Ishikawa (cell line): ENCODE measurements around the gene CACHD1.

Experiments
- EGR1 ChIP-seq: IDR thresholded peaks from 2 replicates; pipeline ENCODE4 v1.6.1; 2012
- EP300 ChIP-seq: IDR thresholded peaks from 2 replicates; pipeline ENCODE4 v1.6.1; 2012; ENCODE audit warnings: borderline replicate concordance
- NFIC ChIP-seq: IDR thresholded peaks from 2 replicates; pipeline ENCODE4 v1.6.1; 2012
- RAD21 ChIP-seq: IDR thresholded peaks from 2 replicates; pipeline ENCODE4 v1.6.1; 2012; ENCODE audit warnings: low read depth
- TAF1 ChIP-seq: IDR thresholded peaks from 2 replicates; pipeline ENCODE4 v1.6.1; 2012; ENCODE audit warnings: low read depth, mild to moderate bottlenecking
- YY1 ChIP-seq: IDR thresholded peaks from 2 replicates; pipeline ENCODE4 v1.6.1; 2012; ENCODE audit warnings: low read depth
- TF ChIP-seq, protein P1 (sequence below): IDR thresholded peaks from 2 replicates; pipeline ENCODE4 v1.6.1; 2012
- TF ChIP-seq, protein P2 (sequence below): IDR thresholded peaks from 2 replicates; pipeline ENCODE4 v1.6.1; 2012; ENCODE audit warnings: low read depth, mild to moderate bottlenecking

DNA sequence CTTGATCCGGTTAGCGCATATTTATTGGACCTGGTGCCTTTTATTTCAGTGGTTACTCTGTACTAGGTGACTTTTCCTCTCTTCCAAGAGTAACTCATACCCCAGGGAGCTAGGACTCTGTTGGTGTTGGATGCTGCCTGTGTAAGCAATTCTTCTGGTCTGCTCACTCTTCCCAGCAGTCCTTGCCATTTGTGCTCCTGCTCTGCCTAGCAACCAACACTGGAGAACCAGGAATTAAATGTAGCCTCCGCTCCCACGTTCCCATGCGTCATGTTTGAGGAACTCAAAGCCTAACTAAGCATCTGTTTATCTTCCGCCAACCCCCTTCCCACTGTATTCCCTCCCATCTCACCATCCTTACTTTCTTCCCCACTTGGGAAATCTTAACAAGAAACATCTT, 209.2 kb downstream of the CACHD1 start:
- no peak for TF ChIP-seq EGR1
- TF ChIP-seq, protein P1, sequence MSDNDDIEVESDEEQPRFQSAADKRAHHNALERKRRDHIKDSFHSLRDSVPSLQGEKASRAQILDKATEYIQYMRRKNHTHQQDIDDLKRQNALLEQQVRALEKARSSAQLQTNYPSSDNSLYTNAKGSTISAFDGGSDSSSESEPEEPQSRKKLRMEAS, result no peak
- no peak for TF ChIP-seq RAD21
- TF ChIP-seq TAF1, result no peak
- no peak for TF ChIP-seq YY1
- no peak for TF ChIP-seq EP300
- TF ChIP-seq, protein P2, sequence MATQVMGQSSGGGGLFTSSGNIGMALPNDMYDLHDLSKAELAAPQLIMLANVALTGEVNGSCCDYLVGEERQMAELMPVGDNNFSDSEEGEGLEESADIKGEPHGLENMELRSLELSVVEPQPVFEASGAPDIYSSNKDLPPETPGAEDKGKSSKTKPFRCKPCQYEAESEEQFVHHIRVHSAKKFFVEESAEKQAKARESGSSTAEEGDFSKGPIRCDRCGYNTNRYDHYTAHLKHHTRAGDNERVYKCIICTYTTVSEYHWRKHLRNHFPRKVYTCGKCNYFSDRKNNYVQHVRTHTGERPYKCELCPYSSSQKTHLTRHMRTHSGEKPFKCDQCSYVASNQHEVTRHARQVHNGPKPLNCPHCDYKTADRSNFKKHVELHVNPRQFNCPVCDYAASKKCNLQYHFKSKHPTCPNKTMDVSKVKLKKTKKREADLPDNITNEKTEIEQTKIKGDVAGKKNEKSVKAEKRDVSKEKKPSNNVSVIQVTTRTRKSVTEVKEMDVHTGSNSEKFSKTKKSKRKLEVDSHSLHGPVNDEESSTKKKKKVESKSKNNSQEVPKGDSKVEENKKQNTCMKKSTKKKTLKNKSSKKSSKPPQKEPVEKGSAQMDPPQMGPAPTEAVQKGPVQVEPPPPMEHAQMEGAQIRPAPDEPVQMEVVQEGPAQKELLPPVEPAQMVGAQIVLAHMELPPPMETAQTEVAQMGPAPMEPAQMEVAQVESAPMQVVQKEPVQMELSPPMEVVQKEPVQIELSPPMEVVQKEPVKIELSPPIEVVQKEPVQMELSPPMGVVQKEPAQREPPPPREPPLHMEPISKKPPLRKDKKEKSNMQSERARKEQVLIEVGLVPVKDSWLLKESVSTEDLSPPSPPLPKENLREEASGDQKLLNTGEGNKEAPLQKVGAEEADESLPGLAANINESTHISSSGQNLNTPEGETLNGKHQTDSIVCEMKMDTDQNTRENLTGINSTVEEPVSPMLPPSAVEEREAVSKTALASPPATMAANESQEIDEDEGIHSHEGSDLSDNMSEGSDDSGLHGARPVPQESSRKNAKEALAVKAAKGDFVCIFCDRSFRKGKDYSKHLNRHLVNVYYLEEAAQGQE, result no peak
- TF ChIP-seq NFIC, result no peak
